ENCODE measurements around the gene OR8D1. TPM values are rescaled to one million over a fixed set of nuclear protein-coding genes. Genes with fewer than 3 reads are reported as not detected.

OR8D1 gene
- polyA plus RNA-seq, 2 of the 4 experiments (the other 2 are of a cell fraction), result not detected

DNA sequence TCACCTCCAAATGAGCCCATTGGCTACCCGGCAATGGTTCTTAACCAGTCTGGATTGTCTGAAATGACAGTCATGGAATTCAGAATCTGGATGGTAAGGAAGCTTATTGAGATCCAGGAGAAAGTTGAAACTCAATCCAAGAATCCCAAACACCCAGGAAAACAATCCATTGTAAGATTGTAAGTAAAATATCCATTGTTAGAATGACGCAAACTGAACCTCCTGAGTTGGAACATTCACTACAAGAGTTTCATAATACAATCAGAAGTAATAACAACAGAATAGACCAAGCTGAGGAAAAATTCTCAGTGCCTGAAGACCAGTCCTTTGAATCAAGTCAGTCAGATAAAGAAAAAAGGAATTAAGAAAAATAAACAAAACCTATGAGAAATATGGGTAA lies 35.5 kb downstream of the OR8D1 start (continued):
- TF ChIP-seq, protein P1, sequence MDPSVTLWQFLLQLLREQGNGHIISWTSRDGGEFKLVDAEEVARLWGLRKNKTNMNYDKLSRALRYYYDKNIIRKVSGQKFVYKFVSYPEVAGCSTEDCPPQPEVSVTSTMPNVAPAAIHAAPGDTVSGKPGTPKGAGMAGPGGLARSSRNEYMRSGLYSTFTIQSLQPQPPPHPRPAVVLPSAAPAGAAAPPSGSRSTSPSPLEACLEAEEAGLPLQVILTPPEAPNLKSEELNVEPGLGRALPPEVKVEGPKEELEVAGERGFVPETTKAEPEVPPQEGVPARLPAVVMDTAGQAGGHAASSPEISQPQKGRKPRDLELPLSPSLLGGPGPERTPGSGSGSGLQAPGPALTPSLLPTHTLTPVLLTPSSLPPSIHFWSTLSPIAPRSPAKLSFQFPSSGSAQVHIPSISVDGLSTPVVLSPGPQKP (IDR thresholded peaks at IDR 0.05; ENCODE audit: low read depth, low read length), result no peak
- TF ChIP-seq MAX (IDR thresholded peaks at IDR 0.05) (no peak), ESRRA (IDR thresholded peaks at IDR 0.05; ENCODE audit: borderline replicate concordance, low read length) (no peak), ZNF302 (CRISPR knock-in tag; IDR thresholded peaks at IDR 0.05) (no peak), TFCP2L1 (CRISPR knock-in tag; IDR thresholded peaks at IDR 0.05) (no peak), JUNB (IDR thresholded peaks at IDR 0.05) (no peak)

DNA sequence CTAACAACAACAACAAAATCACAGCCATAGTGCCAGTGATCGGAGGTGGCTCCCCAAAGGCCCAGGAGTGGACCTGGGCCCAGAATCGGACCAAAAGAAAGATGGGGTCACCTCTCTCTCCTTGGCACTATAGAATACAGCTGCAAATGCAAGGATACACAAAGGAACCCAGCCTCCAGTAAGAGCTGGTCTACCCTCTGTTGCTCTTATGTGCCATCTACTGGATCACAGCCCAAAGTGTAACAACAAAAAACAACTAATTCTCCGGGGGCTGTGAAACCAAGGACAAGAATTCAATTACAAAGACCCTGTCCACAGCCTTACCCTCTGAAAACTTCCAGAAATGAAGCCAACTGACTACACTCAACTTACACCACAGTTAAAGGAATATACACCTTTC lies 35.9 kb downstream of the OR8D1 start:
- ChIA-PET POLR2A (no interaction called here), CTCF (interaction anchor here (1.4 kb wide), 1 partner anchor 206 kb away, joined by 4 read pairs; no protein-coding TSS in a partner anchor)
- H3K4me2 ChIP-seq, result no peak overlapping the region
- no peaks in the 10 kb centered on the region for H3K4me1 ChIP-seq
- ATAC-seq, result no peak
- TF ChIP-seq SMC3 (IDR thresholded peaks at IDR 0.05), result no peak
- TF ChIP-seq MAX (IDR thresholded peaks at IDR 0.05), result no peak
- TF ChIP-seq NFE2L2 (conservative IDR thresholded peaks at IDR 0.05; ENCODE audit: low read length), result no peak
- TF ChIP-seq BHLHE40 (IDR thresholded peaks at IDR 0.05; ENCODE audit: low read depth, low read length), result no peak
- TF ChIP-seq MYC (IDR thresholded peaks at IDR 0.05; ENCODE audit: borderline replicate concordance, low read length), result no peak
- TF ChIP-seq CHD4 (IDR thresholded peaks at IDR 0.05; ENCODE audit: borderline replicate concordance), result no peak
- TF ChIP-seq JUN (IDR thresholded peaks at IDR 0.05), result no peak
- TF ChIP-seq ZC3H11A (IDR thresholded peaks at IDR 0.05), result no peak
- H3K9me3 ChIP-seq, result no peaks in the 10 kb centered on the region
- FAIRE-seq, result no peak
- H3K4me3 ChIP-seq, result no peak overlapping the region
- DNase-seq (ENCODE audit: low read depth in 1 of 2, low spot score in 1 of 2), result no peak
- H3K27ac ChIP-seq, result no peak overlapping the region
- 9% methylated on average over 1 of the region's 3 CpGs for WGBS (ENCODE audit: missing lambda C conversion rate)

- no peak overlapping the region for H3K4me2 ChIP-seq
- 10% methylated on average over 1 of the region's 3 CpGs for whole genome bisulfite sequencing (ENCODE audit: missing lambda C conversion rate)
- no peak overlapping the region for H3K27ac ChIP-seq
- no peaks in the 10 kb centered on the region for H3K9me3 ChIP-seq
- no peaks in the 10 kb centered on the region for H3K4me1 ChIP-seq
- no peak for ATAC-seq
- TF ChIP-seq NR3C1 (IDR thresholded peaks at IDR 0.05), result no peak
- no peak for TF ChIP-seq SREBF2 (IDR thresholded peaks at IDR 0.05)
- no peak for TF ChIP-seq CEBPB (IDR thresholded peaks at IDR 0.05)
- TF ChIP-seq, protein P2, sequence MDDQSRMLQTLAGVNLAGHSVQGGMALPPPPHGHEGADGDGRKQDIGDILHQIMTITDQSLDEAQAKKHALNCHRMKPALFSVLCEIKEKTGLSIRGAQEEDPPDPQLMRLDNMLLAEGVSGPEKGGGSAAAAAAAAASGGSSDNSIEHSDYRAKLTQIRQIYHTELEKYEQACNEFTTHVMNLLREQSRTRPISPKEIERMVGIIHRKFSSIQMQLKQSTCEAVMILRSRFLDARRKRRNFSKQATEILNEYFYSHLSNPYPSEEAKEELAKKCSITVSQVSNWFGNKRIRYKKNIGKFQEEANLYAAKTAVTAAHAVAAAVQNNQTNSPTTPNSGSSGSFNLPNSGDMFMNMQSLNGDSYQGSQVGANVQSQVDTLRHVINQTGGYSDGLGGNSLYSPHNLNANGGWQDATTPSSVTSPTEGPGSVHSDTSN (IDR thresholded peaks at IDR 0.05), result no peak
- TF ChIP-seq EHMT2 (IDR thresholded peaks at IDR 0.05; ENCODE audit: low read depth), result no peak
- TF ChIP-seq ZC3H11A (IDR thresholded peaks at IDR 0.05), result no peak
- TF ChIP-seq POLR2AphosphoS2 (conservative IDR thresholded peaks at IDR 0.05; ENCODE audit: low read length), result no peak
- no peak for TF ChIP-seq HDAC2 (IDR thresholded peaks at IDR 0.05)
- no peak for TF ChIP-seq TFCP2L1 (CRISPR knock-in tag; IDR thresholded peaks at IDR 0.05)
- TF ChIP-seq POLR2A (IDR thresholded peaks at IDR 0.05; ENCODE audit: low read length), result no peak
- no peak for TF ChIP-seq ZNF302 (CRISPR knock-in tag; IDR thresholded peaks at IDR 0.05)
- no peak for TF ChIP-seq HES2 (IDR thresholded peaks at IDR 0.05)
- no peak for TF ChIP-seq CBX8 (IDR thresholded peaks at IDR 0.05)
- no peak for TF ChIP-seq MYC (IDR thresholded peaks at IDR 0.05; ENCODE audit: borderline replicate concordance, low read length)
- TF ChIP-seq HEYL (CRISPR knock-in tag; IDR thresholded peaks at IDR 0.05), result no peak
- no peak for TF ChIP-seq JUN (IDR thresholded peaks at IDR 0.05)
- TF ChIP-seq HOXB5 (CRISPR knock-in tag; IDR thresholded peaks at IDR 0.05), result no peak
- no peak for FAIRE-seq
- no peak overlapping the region for H3K4me3 ChIP-seq
- ChIA-PET POLR2A (no interaction called here), CTCF (interaction anchor here (1.4 kb wide), 1 partner anchor 205 kb away, joined by 4 read pairs; no protein-coding TSS in a partner anchor)
- no peak for DNase-seq (ENCODE audit: low read depth in 1 of 2, low spot score in 1 of 2)
Observed at GRCh38 chr11:124277207-124277606, 36.5 kb downstream of the OR8D1 start.
